HFF-Myc (cell line): ENCODE results near the gene NIPAL1.

Experiments used
- DNase-seq: peaks from one replicate; pipeline ENCODE4 v3.0.0-alpha.2; 2011; ENCODE audit warnings: low read depth; ENCODE audit errors: extremely low read depth
- H3K4me3 ChIP-seq: replicated peaks from 2 replicates; pipeline ENCODE4 v1.5.1; 2011; ENCODE audit warnings: low read depth, mild to moderate bottlenecking, control low read depth, low read length
- TF ChIP-seq, protein P1 (sequence below): IDR thresholded peaks from 2 replicates; pipeline ENCODE4 v1.5.1; 2012; ENCODE audit warnings: mild to moderate bottlenecking, low read depth, low read length, control low read depth; ENCODE audit errors: missing control alignments

The NIPAL1 gene

DNA sequence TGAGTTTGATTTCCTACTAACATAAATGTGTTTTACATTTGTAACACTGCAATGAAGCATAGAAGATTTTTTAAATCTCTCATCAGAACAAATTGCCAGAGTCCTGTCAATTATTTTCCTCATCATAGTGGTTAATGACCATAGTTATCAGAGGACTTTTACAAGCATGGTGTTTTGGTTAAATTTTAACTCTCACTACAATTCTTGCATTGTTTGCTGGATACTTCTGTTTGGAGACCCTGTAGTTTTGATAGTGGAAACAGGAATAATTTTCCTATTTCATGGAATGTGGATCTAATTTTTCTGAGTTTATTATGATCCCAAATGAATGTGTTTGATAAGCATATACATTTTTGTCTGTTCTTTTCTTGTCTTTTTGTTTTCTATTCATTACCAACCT lies 16.8 kb downstream of the NIPAL1 start:
- no peak overlapping the region for H3K4me3 ChIP-seq
- TF ChIP-seq, protein P1, sequence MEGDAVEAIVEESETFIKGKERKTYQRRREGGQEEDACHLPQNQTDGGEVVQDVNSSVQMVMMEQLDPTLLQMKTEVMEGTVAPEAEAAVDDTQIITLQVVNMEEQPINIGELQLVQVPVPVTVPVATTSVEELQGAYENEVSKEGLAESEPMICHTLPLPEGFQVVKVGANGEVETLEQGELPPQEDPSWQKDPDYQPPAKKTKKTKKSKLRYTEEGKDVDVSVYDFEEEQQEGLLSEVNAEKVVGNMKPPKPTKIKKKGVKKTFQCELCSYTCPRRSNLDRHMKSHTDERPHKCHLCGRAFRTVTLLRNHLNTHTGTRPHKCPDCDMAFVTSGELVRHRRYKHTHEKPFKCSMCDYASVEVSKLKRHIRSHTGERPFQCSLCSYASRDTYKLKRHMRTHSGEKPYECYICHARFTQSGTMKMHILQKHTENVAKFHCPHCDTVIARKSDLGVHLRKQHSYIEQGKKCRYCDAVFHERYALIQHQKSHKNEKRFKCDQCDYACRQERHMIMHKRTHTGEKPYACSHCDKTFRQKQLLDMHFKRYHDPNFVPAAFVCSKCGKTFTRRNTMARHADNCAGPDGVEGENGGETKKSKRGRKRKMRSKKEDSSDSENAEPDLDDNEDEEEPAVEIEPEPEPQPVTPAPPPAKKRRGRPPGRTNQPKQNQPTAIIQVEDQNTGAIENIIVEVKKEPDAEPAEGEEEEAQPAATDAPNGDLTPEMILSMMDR: no peak
- no peak for DNase-seq

DNA sequence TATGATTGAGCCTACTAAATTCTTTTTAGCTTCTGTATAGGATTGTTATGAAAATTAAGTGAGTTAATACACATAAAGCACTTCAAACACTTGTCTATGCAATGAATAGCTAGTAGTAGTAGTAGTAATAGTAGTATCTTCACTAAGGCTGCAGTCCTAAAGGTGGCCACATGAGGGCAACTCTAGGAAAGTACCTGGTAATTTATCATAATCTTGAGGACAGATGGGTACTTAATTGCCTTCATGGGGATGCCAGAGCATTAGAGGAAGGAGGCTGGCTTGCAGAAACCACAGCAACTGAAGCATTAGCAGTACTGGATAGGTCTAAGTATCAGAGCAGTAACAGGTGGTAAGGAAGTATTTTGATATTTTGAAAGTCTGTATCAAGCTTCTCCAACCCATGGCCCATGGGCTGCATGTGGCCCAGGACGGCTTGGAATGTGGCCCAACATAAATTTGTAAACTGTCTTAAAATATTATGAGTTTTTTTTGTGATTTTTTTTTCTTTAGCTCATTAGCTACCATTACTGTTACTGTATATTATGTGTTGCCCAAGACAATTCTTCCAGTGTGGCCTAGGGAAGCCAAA lies 17.3 kb downstream of the NIPAL1 start:
- TF ChIP-seq, protein P1: peak; percentile 62
- no peak overlapping the region for H3K4me3 ChIP-seq
- no peak for DNase-seq

DNA sequence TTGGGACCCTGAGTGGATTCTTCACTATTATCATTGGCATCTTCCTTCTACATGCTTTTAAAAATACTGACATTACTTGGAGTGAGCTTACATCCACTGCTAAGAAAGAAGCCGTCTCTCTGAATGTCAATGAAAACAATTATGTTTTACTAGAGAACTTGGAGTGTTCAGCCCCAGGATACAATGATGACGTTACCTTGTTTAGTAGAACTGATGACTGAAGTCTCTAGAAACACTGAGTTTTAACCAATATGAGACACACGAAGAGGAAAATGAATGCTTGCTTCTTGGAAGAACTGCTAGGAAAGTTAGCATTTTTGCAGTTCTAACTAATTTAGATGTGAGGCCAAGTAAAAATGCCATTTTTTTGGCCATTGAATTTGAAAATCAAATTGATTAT lies 19.4 kb downstream of the NIPAL1 start:
- DNase-seq: no peak
- H3K4me3 ChIP-seq: no peak overlapping the region
- TF ChIP-seq, protein P1: no peak

DNA sequence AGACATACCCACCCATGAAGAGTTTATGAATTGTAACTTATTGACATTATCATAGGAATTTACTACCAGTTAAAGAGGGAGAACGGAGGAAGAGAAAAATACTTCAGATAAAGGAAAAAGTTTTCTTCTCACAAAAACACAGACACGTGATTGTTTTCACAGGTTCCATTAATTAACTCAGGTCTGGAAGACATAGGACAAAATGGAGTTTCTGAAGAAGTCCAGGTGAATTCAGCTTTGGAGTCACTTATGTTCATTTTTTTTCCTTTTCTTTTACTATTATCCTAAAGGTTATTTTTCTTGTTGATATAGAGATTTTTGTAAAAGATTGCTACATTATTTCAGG lies 20.5 kb downstream of the NIPAL1 start:
- no peak overlapping the region for H3K4me3 ChIP-seq
- no peak for DNase-seq
- TF ChIP-seq, protein P1: no peak

DNA sequence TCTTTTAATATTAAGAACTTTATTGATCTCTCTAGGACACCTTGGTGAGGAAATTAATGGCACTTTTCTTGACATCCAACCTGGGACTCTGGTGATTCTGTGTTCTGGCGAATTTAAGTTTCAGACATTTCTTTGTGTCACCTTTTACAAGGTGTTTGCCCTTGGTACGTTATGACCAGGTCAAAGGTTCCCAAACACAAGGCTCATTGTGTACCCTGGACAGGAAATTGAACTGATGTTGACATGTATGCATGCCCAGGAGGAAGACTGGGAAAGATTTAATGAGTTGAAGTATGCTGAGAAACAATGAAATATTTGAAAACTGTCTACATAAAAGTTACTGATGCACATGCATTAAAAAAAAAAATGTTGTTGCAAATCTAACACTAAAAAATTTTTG lies 22.1 kb downstream of the NIPAL1 start:
- TF ChIP-seq, protein P1: no peak
- no peak overlapping the region for H3K4me3 ChIP-seq
- no peak for DNase-seq

DNA sequence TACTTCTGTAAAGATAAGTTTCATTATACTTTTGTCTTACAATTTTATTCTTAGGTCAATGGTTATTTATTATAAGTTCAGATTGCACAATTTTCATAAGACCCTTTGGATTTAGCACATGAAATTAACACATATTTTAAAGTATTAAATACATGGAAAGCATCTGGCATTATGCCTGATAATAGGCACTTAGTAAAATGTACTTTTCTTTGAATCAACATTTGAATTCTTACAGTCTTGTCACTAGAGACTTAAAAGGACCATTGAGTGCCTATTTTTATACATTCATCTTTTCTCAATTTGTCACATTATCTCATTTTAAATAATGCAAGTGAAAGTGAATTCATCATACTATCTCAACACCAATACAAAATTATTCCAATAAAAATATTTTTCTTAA lies 23.0 kb downstream of the NIPAL1 start:
- no peak overlapping the region for H3K4me3 ChIP-seq
- no peak for DNase-seq
- TF ChIP-seq, protein P1: no peak

DNA sequence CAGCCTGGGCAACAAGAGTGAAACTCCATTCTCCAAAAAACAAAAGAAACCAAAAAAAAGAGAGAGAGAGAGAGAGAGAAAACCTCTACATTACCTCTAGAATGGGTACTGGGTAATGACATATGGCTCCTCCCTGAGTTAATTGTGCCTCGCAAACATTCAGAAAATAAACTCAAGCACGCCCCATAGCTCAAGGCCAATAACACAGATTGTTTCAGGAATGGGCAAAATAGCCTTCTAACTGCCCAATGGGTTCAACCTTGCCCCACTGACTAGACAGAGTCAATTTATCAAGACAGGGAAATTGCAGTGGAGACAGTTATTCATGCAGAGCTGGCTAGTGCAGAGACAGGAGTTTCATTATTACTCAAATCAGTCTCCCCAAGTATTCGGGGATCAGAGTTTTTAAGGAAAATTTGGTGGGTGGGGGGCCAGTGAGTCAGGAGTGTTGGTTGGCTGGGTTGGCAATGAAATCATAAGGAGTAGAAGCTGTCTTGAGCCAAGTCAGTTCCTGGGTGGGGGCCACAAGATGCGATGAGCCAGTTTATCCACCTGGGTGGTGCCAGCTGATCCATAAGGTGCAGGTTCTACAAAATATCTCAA lies 25.1 kb downstream of the NIPAL1 start:
- TF ChIP-seq, protein P1: no peak
- no peak overlapping the region for H3K4me3 ChIP-seq
- no peak for DNase-seq
